Suppressor macrophage treated with lipopolysaccharide for 4 hours (primary cell): ENCODE data around the gene SLC10A4.

Experiments used
- DNase-seq: peaks from one replicate; pipeline ENCODE4 v3.0.0-alpha.2; 2020

Gene SLC10A4

DNA sequence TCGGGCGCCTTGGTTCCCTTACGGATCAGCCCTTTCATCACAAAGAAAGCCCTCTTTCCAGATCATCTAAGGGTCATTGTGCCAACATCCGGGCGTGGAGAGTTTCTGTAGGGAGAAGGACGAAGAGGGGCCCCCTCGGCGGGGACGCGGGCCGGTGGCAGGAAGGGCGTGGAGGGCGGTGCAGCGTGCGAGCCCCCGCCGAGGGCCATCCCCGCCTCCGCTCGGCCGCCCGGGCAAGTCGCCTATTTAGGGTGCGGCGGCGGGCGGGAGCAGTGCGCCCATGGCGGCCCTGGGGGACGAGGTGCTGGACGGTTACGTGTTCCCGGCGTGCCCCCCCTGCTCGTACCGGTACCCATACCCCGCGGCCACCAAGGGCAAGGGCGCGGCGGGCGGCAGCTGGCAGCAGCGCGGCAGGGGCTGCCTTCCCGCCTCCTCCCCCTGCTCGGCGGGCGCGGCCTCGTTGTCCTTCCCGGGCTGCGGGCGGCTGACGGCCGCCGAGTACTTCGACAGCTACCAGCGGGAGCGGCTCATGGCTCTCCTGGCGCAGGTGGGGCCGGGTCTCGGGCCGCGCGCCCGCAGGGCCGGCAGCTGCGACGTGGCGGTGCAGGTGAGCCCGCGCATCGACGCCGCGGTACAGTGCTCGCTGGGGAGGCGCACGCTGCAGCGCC, 7.0 kb downstream of the SLC10A4 start, which contains the start of gene ZAR1:
ZAR1 (plus strand) TSS at position 241 of the 668 bp plus-strand sequence; CDS start at position 281, 40 bp downstream.
- no peak for DNase-seq

DNA sequence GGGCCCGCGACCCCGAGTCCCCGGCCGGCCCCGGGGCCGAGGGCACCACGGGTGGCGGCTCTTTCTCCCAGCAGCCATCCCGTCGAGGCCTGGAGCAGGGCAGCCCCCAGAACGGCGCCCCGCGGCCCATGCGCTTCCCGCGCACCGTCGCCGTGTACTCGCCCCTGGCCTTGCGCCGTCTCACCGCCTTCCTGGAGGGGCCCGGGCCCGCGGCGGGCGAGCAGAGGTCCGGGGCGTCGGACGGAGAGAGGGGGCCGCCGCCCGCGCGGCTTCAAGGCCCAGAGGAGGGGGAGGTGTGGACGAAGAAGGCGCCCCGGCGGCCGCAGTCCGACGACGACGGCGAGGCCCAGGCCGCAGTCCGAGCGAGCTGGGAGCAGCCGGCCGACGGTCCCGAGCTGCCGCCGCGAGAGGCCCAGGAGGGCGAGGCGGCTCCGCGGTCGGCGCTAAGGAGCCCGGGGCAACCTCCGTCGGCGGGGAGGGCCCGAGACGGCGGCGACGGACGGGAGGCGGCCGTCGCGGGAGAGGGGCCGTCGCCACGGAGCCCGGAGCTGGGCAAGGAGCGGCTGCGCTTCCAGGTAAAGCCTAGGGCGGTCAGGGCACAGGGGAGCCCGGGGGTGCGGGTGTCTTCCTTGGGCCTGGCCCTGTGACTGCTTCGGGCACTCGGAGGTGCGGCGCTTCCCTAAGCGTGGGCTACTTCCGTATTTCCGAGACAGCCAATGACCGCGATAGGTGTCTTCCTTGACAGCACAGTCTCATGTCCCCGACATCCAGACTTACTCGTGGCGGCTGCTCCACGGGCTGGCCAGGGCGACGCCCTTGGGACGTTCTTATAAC, 7.8 kb downstream of the SLC10A4 start:
- DNase-seq, result no peak

DNA sequence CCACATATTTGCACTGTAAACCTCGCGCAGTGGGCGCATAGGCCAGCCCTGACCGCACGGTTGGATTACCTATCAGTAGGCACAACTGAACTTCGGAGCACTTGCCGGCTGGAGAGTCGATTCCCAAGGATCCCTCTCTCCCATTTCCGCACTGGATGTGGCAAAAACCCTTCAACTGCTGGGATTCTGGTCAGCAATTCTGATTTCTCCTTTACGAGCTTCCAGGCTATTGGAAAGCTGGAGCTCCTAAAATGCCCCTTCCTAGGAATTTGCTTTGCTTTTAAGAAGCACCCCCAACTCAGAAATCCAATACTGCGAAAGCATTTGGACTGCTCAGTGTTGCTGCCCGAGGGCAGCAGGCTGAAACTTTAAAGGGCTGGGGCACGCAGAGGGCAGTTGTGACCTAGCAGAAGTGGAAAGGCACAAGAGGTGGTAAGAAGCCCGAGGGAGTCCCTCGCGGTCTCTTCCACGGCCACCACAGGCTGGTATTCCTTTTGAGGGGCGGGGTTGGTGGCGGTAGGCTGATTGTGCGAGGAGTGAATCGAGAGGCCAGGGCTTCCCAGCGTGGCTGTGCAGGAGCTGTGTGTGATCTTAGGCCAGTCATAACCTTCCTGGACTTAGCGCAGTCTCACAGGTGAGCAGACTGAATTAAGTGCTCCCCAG, 8.5 kb downstream of the SLC10A4 start:
- DNase-seq, result no peak

DNA sequence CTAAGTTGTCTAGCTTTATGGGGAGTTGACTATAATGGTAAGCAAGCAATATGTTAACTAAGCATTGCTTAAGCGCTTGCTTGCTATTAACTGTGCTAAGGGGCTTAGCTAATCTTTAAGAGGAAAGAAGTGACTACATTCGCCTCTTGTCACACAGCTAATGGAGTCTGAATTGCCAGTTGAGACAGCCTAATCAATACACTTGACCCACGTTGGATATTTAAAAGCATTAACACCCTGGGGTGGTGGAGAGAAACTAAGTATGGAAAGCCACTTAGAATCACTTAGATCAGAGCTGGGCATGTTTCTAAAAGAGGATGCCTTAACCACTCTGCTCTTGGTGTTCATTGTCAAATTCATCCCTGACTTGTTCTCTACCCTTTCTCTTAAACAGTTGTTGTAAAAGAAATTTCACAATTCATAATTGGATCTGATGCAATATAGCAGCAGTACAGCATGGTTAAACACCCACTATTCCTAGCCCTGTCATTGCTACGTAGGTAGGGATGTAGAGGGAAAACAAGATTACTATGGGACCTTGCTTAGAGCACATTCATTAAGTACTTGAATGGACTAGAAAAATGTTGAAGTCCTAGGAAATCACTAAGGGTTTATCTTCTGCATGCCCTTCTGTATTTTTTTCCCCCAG, 10.4 kb downstream of the SLC10A4 start:
- no peak for DNase-seq

DNA sequence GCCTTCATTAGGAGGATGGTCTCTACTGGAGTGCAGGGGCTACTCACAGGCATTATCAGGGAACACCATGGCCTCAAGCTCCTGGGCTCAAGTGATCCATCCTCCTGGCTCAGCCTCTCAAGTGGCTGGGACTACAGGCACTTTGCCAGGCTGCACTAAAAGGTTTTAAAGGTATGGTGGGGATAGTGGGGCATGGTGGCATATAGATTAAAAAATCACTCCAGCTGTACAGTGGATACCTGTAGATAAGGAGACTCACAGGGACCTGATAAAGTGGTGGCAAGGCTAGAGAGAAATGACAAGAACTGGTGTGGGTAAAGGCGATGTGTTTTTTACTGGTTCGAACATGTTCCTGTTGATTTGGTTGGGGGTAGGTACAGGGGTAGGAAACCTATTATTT, 12.8 kb downstream of the SLC10A4 start:
- DNase-seq, result no peak

DNA sequence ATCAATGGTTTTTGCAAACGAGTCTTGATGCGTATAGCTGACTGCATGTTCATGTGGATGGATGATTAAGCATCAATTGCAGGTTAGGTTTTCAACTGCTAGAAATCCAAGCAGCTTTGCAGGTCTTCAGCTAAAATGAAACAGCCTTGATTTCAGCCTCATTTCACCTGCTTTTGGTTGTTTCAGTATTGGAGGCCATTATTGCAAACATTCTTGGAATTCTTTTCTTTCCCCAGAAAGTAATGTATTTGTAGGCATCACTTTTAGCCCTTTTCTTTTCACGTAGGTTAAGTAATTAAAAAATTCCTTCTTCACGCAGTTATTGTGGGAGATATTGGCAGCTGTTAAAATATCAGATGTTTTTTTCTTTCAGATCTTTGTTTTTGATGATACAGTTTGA, 15.8 kb downstream of the SLC10A4 start:
- DNase-seq, result no peak

DNA sequence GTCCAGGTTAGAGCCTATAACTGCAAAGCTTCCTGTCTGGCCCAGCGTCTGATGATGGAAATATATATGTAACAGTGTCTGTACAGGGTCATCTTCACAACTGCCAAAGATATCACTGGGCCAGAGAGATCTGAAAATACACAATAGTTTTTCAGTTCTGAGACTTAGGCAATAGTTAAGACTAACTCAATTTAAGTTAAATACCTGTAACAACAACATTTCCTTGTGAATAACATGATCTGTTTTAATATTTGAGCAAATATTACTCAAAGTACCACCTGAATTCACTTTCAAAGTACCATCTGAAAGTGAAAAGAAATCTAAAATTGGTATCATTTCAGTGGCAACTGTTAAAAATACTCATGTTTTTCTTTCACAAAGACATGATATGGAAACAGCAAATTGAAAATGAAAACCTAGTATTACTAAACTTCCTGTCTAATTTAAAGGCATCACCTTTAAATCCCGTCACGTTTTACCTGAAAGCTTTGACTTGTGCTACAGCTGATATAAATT, 16.5 kb downstream of the SLC10A4 start:
- no peak for DNase-seq

DNA sequence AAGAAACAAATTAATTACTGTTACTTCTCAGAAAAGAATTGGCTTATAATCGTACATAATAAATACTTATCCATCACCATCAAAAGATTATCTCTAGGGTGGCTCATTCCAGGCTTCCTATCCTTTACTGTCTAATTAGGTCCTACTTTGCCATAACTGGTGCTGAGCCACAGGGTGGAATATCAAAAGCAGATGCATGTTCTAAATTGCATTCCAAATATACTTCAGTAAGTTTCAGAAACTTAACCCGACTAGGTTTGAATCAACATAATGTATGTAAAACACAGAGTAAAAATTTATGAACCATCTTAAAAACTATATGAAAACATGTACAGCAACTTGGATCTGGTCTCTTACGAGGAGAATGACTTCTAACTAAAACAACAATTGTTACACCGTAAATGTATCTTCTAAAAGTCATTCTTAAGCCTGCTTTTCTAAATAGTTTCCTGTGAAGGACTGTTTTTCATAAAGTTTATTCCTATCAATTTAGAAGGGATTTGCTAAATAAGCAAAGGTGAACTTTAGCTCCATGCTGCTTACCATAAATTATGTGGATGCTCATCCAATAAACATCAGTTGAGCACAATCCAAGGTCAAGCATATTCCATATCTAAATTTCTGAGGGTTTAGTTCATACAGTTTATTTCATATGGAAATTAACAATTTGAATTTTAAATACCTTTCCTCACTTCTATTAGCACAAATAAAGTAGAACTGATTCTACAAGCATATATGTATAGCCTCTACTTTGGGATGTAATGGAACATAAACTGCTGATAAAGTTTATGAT, 20.3 kb downstream of the SLC10A4 start:
- DNase-seq, result no peak

DNA sequence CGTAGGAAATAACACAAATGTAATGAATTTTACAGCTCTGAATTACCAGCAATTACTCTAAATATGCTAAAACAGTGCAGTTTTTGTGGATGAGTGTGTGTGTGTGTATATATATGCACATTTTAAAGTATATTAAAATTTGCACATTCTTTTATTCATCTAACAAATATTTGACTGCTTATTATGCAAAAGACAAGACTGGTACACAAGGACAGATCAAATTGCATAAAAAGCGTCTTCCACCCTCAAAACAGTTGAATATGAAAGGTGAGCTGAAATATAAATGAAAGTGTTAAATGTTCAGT, 20.8 kb downstream of the SLC10A4 start:
- DNase-seq, result no peak

DNA sequence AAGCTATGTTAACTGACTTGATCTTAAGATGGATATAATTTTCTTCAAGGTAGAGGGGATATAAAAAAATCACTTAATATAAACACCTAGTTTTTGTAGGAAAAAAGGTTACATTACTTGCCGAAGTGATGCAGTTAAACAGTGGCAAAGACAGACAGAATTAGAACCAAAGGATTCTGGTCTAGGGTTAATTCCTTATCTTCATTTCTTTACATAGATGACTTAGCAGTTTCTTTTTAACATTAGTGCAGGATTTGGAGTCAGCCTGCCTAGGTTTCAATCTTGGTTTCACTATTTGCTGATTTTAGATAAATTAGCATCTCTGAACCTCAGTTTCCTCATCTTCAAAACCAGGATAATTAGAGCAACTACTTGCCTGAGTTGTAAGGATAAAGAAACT, 21.2 kb downstream of the SLC10A4 start:
- DNase-seq, result no peak

DNA sequence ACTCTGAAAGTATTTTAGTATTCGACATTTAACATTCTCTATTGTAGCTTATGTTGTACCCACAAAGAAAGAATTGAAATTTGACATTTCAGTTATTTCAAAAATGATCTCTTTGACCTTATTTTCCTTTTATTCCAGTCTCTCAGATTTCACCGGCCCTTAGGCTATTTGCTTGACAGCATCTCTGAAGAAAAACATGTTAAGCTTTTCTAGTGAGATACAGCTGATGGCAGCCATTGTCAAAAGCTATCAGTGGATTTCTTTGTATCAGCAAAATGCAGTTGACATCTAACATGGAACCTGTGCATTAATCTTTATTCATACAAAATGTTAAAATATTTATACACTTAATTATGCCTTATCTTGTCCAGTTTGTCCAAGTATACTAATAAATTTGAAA, 23.6 kb downstream of the SLC10A4 start:
- no peak for DNase-seq

DNA sequence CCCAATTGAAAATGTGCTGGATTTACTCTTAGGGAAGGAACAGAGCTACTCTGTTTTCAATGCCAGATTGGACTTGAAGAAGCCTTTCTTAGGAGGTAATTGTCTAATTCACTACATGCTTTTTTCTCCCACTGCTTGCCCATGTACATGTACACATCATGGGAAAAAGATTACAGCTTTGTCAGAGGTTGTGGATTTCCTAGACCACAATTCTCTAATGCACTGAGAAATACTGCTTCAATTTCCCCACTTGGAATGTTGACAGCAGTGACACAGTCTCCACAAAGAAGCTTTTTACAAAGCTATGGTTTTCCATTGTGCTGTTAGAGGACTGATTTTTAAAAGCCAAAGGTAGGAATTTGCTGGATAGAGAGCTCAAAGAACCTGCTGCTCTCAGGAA, 26.4 kb downstream of the SLC10A4 start:
- no peak for DNase-seq

DNA sequence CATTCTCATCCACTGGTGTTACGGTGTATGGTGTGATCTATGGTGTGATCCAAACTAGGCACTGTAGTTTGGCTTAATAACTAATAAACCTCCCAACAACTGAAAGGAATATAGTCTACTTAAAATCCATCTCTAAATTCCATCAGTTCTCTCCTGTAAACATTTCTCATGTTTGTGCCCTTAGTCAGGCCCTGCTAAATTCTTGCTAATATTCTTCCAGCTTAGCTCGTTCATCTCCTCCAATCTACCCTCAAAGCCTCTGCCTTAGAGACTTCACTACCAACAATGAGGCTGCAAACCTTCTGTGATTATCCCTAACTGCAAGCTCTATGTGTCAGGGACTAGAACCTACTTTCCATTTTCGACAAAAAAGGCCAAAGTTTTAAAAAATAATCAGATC, 35.0 kb downstream of the SLC10A4 start:
- no peak for DNase-seq

DNA sequence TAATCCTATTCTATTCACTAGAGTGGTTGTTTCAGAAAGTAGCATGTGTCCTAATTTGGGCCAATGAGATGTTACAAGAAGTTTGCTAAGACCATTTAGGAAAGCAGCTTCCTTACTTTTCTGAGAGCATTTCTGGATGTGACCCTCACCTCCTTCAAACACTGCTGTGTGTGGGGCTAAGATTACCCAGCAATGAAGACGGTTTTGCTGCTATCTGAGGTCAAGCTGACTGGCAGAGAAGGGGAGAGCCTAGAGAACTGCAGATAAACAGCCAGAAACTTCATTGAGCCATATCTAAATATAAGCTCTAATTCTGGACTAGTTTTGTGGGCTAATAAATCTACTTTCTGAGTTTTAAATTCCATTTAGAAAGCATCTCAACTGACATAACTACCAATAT, 43.3 kb downstream of the SLC10A4 start:
- no peak for DNase-seq

DNA sequence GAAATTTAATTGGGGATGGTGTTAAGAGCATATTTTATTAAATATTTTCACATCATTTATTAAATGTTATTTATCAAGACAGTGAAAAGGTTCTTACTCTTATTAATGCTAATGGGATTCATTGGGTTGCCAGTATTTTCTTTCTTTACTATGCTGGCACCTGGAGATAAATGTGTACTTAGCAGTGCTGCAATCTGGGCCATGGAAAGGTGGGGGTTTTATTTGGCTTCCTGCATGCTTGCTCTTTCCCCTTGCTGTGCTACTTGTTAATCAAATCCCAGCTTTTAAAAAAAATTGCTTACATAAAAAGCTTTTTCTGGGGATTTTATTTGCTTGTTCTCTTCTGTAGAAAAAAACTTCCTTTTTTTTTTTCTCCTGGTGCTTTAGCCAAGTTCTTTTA, 55.2 kb downstream of the SLC10A4 start:
- no peak for DNase-seq
